GM23338 (cell line): ENCODE results near the gene RASL12.
"Not testable (repeated sequence)": the region's sequence is repeated elsewhere in the genome, so short reads cannot be mapped to it uniquely, and the experiment has no call there.

ENCODE experiments used
- CREB1 ChIP-seq: fragments of 250-450 bp; sonication (Bioruptor Pico); IDR thresholded peaks from 2 replicates; pipeline ENCODE4 v1.5.0; 2020; ENCODE audit warnings: low read depth, mild to moderate bottlenecking, moderate library complexity
- CTCF ChIP-seq, 2 experiments: fragments of 200-600 bp in 1 of 2; sonication (generic) in 1 of 2; conservative IDR thresholded peaks; 2 replicates each; pipeline versions ENCODE4 v1.5.1 to v1.6.1; 2016 to 2017; ENCODE audit warnings: antibody characterized with exemption in 2 of 2, low read depth in 2 of 2, mild to moderate bottlenecking in 2 of 2, moderate library complexity in 1 of 2
- EZH2 ChIP-seq: fragments of 200-600 bp; sonication (generic); IDR thresholded peaks from one replicate; pipeline ENCODE4 v1.8.0; 2017; ENCODE audit warnings: antibody characterized with exemption, mild to moderate bottlenecking, low read depth; ENCODE audit not compliant: unreplicated experiment
- EZH2phosphoT487 ChIP-seq: fragments of 200-600 bp; sonication (generic); IDR thresholded peaks from one replicate; pipeline ENCODE4 v1.8.1; 2018; ENCODE audit warnings: antibody characterized with exemption; ENCODE audit not compliant: unreplicated experiment
- NANOG ChIP-seq: IDR thresholded peaks from 2 replicates; pipeline ENCODE4 v1.6.1; 2016; ENCODE audit warnings: antibody characterized with exemption, borderline replicate concordance
- POLR2AphosphoS5 ChIP-seq: IDR thresholded peaks from 2 replicates; pipeline ENCODE4 v1.6.1; 2016; ENCODE audit warnings: antibody characterized with exemption, low read depth
- REST ChIP-seq: IDR thresholded peaks from one replicate; pipeline ENCODE4 v1.6.1; 2018; ENCODE audit warnings: antibody characterized with exemption; ENCODE audit not compliant: unreplicated experiment
- STAT1 ChIP-seq: IDR thresholded peaks from one replicate; pipeline ENCODE4 v1.6.1; 2016; ENCODE audit warnings: antibody characterized with exemption; ENCODE audit not compliant: unreplicated experiment

- not testable (repeated sequence) for TF ChIP-seq CTCF (conservative IDR thresholded peaks at IDR 0.05; ENCODE audit: low read depth in 2 of 2); CREB1; REST; STAT1; EZH2phosphoT487; EZH2; POLR2AphosphoS5; NANOG
Measured at GRCh38 chr15:65075607-65076395, 8.0 kb upstream of the RASL12 start.
